ENCODE data around the gene LRMDA.

LRMDA gene

DNA sequence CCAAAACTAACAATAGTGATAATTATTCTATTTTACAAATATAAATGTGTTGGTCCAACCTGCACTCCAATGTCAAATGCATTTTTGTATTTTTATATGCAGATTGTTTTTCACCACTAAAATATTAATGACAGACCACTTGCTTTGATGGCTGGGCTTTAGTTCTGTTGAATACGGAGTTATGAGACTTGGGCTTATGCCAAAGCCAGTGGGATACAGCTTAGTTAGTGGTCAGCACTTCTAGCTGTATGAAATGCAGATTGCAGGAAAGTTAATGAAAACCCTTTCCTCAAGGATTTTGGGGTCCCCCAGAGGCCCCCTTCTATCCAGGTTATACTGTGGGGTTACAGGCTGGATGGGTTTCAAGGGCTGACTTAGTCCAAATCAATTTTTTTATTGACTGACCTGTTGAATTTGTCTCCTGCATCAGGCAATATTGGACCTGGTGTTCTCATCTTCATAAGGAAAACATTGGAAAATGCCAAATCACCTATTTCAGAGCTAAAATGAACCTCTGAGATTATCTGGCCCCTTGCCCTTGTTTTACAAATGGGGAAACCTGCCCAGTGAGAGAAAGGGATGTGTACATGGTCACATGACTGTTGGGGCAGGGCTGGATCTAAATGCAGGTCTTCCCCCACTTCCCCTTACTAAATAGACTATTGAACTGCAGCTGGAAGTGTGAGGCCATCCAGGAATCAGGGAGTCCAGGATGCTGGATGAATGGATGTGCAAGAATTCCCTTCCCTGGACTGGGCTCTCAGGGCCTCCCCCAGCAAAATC is 1120.9 kb downstream of the LRMDA start:
- no peak for DNase-seq (ENCODE audit: low read depth)
- TF ChIP-seq, protein P1, sequence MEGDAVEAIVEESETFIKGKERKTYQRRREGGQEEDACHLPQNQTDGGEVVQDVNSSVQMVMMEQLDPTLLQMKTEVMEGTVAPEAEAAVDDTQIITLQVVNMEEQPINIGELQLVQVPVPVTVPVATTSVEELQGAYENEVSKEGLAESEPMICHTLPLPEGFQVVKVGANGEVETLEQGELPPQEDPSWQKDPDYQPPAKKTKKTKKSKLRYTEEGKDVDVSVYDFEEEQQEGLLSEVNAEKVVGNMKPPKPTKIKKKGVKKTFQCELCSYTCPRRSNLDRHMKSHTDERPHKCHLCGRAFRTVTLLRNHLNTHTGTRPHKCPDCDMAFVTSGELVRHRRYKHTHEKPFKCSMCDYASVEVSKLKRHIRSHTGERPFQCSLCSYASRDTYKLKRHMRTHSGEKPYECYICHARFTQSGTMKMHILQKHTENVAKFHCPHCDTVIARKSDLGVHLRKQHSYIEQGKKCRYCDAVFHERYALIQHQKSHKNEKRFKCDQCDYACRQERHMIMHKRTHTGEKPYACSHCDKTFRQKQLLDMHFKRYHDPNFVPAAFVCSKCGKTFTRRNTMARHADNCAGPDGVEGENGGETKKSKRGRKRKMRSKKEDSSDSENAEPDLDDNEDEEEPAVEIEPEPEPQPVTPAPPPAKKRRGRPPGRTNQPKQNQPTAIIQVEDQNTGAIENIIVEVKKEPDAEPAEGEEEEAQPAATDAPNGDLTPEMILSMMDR (IDR thresholded peaks at IDR 0.05; ENCODE audit: low read depth, low read length, missing control alignments), result no peak
- no peak overlapping the region for H3K4me3 ChIP-seq (ENCODE audit: low read depth, low read length)

DNA sequence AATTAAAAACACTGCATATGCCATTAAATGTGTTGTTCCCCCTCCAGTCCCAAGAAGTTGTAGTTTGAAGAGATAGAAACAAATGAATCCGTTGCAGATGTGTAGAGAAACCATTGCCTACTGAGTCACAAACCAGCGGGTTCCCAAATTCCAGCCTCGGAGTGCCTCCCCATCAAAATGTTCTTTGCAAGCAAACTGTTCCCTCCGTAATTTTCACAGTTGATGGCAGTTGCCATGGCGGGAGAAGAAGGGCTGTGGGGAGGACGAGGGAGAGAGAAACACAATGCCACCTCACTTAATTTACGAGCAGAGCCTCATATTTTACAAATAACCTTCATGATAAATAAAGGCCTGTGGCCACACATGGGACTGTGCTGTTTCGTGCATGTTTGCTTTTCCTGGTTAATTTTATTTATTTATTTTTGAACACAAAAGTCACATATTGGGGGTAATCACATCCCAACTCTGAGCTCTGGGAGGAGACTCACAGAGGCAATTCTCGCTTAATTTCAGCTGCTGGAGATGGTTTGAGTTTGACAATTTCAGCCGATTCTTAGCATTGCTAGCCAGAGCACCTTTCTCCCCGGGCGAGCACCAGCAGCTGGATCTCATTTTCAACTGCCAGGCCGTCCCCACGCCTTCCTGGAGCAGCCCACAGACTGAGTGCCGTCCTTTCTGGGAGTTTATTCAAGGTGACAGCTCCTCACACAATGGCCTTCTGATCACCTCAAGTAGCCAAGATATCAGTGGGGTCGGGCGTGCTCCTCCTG is 1122.0 kb downstream of the LRMDA start:
- no peak for DNase-seq (ENCODE audit: low read depth)

DNA sequence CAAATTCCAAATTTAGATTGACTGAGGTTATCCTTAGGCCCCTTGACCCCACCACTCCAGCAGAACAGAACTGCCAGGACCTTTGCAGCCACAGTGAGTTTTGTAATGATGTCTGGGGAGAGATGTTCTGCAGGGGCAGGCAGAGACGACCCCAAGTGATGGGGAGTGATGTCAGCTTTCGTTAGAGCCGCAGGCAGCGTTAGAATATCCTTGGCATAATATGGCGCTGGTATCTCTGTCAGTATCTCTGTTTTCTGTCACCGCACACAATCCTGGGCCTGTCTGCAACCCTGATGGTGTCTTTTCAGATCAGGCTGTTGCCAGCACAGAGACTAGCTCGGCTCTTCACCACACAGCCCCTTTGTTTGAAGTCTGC is 1122.6 kb downstream of the LRMDA start:
- no peak overlapping the region for H3K4me3 ChIP-seq (ENCODE audit: low read depth, low read length)
- TF ChIP-seq, protein P1 (IDR thresholded peaks at IDR 0.05; ENCODE audit: low read depth, low read length, missing control alignments), result no peak
- DNase-seq (ENCODE audit: low read depth), result no peak

More for the DNA sequence above, 1122.0 kb downstream of the LRMDA start:
- H3K4me3 ChIP-seq (ENCODE audit: low read depth, low read length), result no peak overlapping the region
- TF ChIP-seq, protein P1 (IDR thresholded peaks at IDR 0.05; ENCODE audit: low read depth, low read length, missing control alignments), result no peak

DNA sequence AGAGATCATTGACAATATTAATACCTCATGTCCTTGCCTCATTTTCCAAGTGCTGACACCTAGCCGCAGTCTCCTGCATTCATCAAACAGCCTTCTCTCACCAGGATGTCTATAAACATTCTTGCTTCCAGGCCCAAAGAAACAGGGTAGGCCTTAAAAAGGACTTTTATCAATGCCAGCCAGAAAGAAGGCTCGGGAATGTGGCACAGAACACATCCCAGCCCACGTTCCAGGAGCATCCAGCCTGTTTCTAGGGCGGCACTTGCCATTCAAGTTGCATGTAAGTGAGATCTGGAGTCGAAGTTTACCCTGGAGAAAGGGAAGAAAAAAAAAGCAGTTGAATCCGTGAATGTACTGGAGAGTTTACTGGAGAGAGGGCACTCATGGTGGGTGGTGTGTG is 1123.1 kb downstream of the LRMDA start:
- TF ChIP-seq, protein P1 (IDR thresholded peaks at IDR 0.05; ENCODE audit: low read depth, low read length, missing control alignments), result no peak
- H3K4me3 ChIP-seq (ENCODE audit: low read depth, low read length), result no peak overlapping the region
- no peak for DNase-seq (ENCODE audit: low read depth)

DNA sequence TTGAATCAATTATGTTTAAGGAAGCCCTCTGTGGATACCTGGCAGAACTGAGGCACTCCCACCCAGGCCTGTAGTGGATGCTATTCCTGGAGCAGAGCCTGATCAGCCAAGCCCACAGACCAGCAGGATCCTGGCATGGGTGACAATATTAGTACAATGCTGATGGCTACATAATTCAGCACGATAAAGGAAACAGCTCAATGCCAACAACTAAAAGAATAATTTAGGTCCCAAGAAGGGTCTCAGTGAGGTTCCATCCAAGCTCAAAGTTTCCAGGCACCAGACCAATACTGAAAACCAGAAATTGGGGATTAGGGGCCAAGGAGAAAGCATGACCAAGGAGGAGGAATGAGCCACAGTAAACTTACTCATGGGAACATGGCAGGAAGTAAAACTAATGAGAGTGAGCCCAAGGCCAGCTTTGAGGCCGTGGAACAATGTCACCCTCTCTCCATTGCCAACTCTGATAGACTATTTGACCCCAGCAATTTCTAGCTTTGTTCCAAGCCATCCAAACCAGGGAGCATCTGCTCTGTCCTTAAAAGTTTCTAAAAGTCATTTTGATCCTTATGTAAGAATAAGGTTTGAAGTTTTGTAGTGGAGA is 1123.7 kb downstream of the LRMDA start:
- no peak for DNase-seq (ENCODE audit: low read depth)
- H3K4me3 ChIP-seq (ENCODE audit: low read depth, low read length), result no peak overlapping the region
- TF ChIP-seq, protein P1 (IDR thresholded peaks at IDR 0.05; ENCODE audit: low read depth, low read length, missing control alignments), result no peak

DNA sequence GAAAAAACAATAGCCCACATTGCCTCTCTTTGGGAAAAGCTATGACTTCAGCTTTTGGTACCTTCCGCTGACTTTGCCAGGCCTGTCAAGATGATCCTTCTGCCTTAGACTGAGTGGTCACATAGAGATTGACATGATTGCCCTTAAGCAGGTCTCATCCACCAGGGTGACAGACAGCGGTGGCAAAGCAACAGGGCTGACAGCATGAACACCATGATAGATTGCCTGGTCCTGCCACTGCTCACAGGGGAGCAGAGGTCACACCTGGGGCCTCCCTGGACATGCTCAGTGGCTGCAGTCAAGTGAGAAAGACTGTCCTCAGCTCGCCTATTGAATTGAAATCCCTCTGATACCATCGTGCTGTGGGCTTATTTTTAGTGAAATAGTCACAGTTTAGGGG is 1125.9 kb downstream of the LRMDA start:
- H3K4me3 ChIP-seq (ENCODE audit: low read depth, low read length), result no peak overlapping the region
- TF ChIP-seq, protein P1 (IDR thresholded peaks at IDR 0.05; ENCODE audit: low read depth, low read length, missing control alignments), result no peak
- no peak for DNase-seq (ENCODE audit: low read depth)
